PFSK-1 (cell line): ENCODE results near the gene HDAC4.

ENCODE experiments used
- FOXP2 ChIP-seq: optimal IDR thresholded peaks from 2 replicates; pipeline ENCODE3; 2011; ENCODE audit warnings: borderline replicate concordance, control low read depth, inconsistent platforms; ENCODE audit not compliant: insufficient read depth; ENCODE audit errors: extremely low read length, extremely low read depth
- POLR2AphosphoS5 ChIP-seq: IDR thresholded peaks from 2 replicates; pipeline ENCODE4 v1.6.1; 2012; ENCODE audit warnings: low read depth, mild to moderate bottlenecking, control low read depth, low read length, moderate library complexity
- REST ChIP-seq, 2 experiments: IDR thresholded peaks; 2 replicates each; pipeline versions ENCODE4 v1.6.1 to v1.8.0; 2011 to 2012; ENCODE audit warnings: low read depth in 2 of 2, low read length in 2 of 2, control low read depth in 1 of 2, inconsistent platforms in 1 of 2, mild to moderate bottlenecking in 1 of 2, moderate library complexity in 1 of 2; ENCODE audit not compliant: insufficient read depth in 1 of 2
- SIN3A ChIP-seq: IDR thresholded peaks from 2 replicates; pipeline ENCODE4 v1.6.1; 2012; ENCODE audit warnings: mild to moderate bottlenecking, low read length, moderate library complexity, borderline replicate concordance; ENCODE audit not compliant: insufficient read depth
- TAF1 ChIP-seq: IDR thresholded peaks from 2 replicates; pipeline ENCODE4 v1.6.1; 2012; ENCODE audit warnings: low read length, control low read depth, borderline replicate concordance; ENCODE audit not compliant: insufficient read depth

HDAC4 gene

GRCh38 chr2:239232195-239232578, 168.6 kb downstream of the HDAC4 start:
- TF ChIP-seq TAF1 (no peak), REST (IDR thresholded peaks at IDR 0.05; ENCODE audit: insufficient read depth in 1 of 2, low read depth in 2 of 2, low read length in 2 of 2) (no peak), FOXP2 (no peak), SIN3A (no peak), POLR2AphosphoS5 (no peak)

GRCh38 chr2:239231231-239232194, 169.3 kb downstream of the HDAC4 start:
- TF ChIP-seq REST (IDR thresholded peaks at IDR 0.05; ENCODE audit: insufficient read depth in 1 of 2, low read depth in 2 of 2, low read length in 2 of 2) (no peak), SIN3A (no peak), TAF1 (no peak), FOXP2 (no peak), POLR2AphosphoS5 (no peak)

GRCh38 chr2:239230318-239231052, 170.3 kb downstream of the HDAC4 start:
- TF ChIP-seq REST (IDR thresholded peaks at IDR 0.05; ENCODE audit: insufficient read depth in 1 of 2, low read depth in 2 of 2, low read length in 2 of 2) = no peak
- no peak for TF ChIP-seq TAF1
- no peak for TF ChIP-seq FOXP2
- no peak for TF ChIP-seq POLR2AphosphoS5
- TF ChIP-seq SIN3A = no peak

- no peak for TF ChIP-seq SIN3A
- no peak for TF ChIP-seq TAF1
- no peak for TF ChIP-seq REST (IDR thresholded peaks at IDR 0.05; ENCODE audit: insufficient read depth in 1 of 2, low read depth in 2 of 2, low read length in 2 of 2)
- TF ChIP-seq POLR2AphosphoS5 = no peak
- no peak for TF ChIP-seq FOXP2
Measured at GRCh38 chr2:239229545-239230279, 171.1 kb downstream of the HDAC4 start.
